Astrocyte (in vitro differentiated cells and primary cell): Measurements from ENCODE around the gene ATP6V1B1.

Source experiments
- CTCF ChIP-seq: IDR thresholded peaks from 2 replicates; pipeline ENCODE4 v1.5.1; 2011; ENCODE audit warnings: low read depth, mild to moderate bottlenecking, inconsistent platforms, low read length, moderate library complexity; ENCODE audit not compliant: insufficient read depth
- EZH2 ChIP-seq: IDR thresholded peaks from 2 replicates; pipeline ENCODE4 v1.6.1; 2012; ENCODE audit warnings: mild to moderate bottlenecking, low read length, inconsistent platforms; ENCODE audit not compliant: insufficient read depth

DNA sequence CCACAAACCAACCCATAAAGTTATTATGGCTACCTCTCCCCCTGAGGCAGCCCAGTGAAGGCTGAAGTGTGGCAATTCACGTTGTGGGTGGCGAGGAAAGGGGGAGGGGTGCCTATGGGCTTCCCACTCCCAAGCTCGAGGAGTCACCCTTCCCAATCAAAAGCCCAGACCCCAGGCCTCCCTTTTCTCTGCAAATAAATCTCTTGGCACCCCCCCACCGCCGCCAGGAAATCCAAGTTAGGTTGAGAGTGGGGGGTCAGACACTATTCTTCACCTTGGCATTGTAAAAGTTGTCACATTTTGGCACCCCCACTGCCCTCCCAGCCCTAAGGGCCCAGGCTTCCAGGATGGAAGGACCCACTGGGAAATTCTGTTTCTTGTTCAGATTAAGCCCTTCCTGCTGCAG is 49.6 kb downstream of the ATP6V1B1 start:
- TF ChIP-seq CTCF (no peak), EZH2 (no peak)
